Activated CD4-positive, alpha-beta T cell treated with anti-CD3 and anti-CD28 coated beads, Interleukin-2, amount 50 U/mL, for 1 hour (primary cell): ENCODE data around the gene SPATS2.
A peak's percentile ranks its signal among the peaks of the same experiment; 100 is the strongest.
"Not testable (repeated sequence)": the region's sequence is repeated elsewhere in the genome, so short reads cannot be mapped to it uniquely, and the experiment has no call there.

Experiments used
- DNase-seq: peaks from one replicate; pipeline ENCODE4 v3.0.0-alpha.2; 2020

Gene SPATS2

GRCh38 chr12:49525942-49526341 lies 158.7 kb downstream of the SPATS2 start:
- no peak for DNase-seq

- DNase-seq: no peak
Observed at GRCh38 chr12:49527361-49528130, 160.3 kb downstream of the SPATS2 start.

DNA sequence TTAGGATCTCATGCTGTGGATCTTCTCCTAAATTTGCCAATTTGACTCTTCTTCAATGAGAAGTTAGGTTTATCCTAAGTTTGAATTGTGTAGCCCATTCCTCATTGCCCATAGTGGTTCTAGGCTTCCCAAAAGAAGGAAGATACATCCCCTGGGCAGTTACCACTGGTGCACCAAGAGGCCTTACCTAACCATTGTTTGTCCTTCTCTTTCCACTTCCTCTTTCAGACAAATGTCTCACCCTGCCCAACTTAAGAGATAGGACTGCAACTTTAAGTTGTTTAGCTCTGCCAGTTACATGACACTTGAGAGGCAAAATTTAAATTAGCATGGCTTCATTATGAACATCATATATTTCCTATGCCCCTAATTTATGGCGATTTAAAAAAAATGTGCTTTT lies 162.2 kb downstream of the SPATS2 start:
- DNase-seq: no peak

DNA sequence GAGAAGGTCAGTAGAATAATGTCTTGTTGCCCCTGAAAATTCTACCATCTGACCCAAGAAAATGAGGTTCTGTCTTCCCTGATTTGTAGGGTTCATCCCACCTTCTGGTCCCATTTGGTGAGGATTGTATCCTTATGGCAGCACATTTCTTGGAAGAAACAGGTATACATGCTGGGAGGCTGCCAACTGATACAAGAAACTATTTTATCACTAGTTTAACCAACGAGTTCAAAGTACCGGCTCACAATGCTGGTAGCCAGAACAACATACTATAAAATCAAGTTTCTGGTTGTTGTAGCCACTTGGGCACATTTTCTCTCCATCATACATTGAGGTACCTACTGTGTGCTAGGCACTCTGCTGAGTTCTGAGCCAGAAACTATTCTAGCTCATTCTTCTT lies 164.5 kb downstream of the SPATS2 start:
- no peak for DNase-seq

- no peak for DNase-seq
Observed at GRCh38 chr12:49533331-49533730, 166.1 kb downstream of the SPATS2 start.

DNA sequence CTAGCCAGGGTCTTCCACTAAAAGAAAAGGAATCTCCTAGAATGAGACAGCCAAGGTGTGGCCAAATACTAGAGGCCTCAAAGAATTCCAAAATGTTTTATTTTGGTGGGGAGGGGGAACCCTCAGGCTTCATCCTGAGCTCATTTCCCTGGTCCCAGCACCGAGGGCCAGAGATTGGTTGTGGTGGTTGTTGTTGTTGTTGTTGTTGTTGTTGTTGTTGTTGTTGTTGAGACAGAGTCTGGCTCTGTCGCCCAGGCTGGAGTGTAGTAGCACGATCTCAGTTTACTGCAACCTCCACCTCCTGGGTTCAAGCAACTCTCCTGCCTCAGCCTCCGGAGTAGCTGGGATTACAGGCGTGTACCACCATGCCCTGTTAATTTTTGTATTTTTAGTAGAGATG lies 166.9 kb downstream of the SPATS2 start:
- not testable (repeated sequence) for DNase-seq

DNA sequence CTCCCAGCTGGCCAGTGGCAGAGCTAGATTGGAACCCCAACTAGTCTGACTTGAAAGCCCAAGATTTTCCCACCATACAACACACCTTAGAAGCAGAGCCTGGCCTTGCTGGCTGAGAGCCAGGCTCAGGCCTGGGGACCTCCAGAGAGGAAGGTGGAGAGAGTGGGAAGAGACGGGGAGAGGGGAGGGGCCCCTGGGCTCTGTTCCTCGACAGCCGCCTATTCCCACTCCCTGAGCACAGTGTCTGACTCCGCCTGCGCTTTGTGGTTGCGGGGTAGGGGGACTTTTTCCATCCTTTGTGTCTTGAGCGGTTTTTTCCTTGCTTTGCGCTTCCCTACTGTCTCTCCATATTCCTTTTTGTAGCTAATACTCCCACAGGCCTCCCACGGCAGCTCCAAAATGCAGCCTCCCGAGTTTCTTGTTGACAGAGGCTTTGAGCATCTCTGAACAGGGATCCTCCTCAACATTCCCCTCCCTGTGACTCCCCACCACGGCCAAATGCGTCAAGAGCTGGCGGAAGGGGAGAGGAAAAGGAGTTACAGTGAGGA lies 167.5 kb downstream of the SPATS2 start:
- DNase-seq: no peak

GRCh38 chr12:49535921-49536525 lies 168.8 kb downstream of the SPATS2 start:
- DNase-seq: no peak

DNA sequence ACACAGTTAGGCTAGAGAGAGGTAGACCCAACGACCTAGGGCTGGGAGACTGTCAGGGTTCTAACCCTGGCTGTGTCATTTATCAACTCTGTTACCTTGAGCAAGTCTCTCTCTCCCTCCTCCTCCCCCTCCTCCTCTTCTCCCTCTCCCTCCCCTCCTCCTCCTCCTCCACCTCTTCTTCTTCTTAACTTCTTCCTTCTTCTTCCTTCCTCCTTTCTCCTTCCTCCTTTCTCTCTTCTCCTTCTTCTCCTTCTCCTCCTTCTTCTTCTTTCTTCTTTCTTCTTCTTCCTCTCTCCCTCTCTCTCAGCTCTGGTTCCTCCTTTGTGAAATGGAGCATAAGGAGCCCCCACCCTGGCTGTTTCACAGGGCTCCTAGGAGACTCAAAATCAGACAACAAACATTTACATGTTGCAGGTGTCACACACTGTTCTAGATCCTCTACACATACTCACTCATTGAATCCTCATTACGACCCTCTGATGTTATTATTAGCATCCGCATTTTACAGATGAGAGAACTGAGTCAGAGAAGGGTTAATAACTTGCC lies 169.3 kb downstream of the SPATS2 start:
- DNase-seq: no peak

- DNase-seq: no peak
Observed at GRCh38 chr12:49537231-49537751, 170.0 kb downstream of the SPATS2 start.

- DNase-seq: no peak
Observed at GRCh38 chr12:49537752-49538509, 170.7 kb downstream of the SPATS2 start.

- DNase-seq: peak; percentile 89
Observed at GRCh38 chr12:49538510-49539403, 171.5 kb downstream of the SPATS2 start, which contains the start of gene KCNH3. KCNH3 (plus strand) TSS chr12:49539030; CDS start chr12:49539417, 387 bp downstream.

- DNase-seq: no peak
Observed at GRCh38 chr12:49539406-49540228, 172.4 kb downstream of the SPATS2 start.

- no peak for DNase-seq
Observed at GRCh38 chr12:49540229-49541139, 173.2 kb downstream of the SPATS2 start.

DNA sequence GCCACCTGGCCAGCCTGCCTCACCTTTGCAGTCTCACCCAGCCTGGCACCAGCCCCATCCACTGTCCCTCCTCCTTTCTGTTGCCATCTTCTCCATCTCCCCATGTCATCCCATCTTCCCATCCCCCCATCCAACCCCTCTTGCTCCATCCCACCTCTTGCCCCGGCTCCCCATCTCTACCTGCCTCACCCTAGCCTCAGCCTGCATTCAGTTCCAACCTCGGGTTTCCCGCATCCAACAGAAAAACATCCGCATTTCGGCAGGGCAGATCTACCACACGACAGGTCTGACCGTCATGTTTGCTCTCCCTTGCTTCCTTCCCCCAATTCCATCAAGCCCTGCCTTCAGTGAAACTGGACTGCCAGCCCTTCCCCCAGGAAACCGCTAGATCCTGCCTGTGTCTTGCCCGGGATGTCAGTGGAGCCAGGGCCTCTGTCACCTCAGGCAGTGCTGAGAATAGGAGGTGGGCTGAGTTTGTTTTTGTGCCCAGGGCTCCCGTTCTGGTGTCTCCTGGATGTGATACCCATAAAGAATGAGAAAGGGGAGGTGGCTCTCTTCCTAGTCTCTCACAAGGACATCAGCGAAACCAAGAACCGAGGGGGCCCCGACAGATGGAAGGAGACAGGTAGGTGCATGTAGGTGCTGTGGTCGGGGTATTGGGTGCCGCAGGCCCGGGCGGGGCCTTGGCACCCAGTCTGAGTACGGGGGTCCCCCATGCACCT lies 174.0 kb downstream of the SPATS2 start:
- no peak for DNase-seq

DNA sequence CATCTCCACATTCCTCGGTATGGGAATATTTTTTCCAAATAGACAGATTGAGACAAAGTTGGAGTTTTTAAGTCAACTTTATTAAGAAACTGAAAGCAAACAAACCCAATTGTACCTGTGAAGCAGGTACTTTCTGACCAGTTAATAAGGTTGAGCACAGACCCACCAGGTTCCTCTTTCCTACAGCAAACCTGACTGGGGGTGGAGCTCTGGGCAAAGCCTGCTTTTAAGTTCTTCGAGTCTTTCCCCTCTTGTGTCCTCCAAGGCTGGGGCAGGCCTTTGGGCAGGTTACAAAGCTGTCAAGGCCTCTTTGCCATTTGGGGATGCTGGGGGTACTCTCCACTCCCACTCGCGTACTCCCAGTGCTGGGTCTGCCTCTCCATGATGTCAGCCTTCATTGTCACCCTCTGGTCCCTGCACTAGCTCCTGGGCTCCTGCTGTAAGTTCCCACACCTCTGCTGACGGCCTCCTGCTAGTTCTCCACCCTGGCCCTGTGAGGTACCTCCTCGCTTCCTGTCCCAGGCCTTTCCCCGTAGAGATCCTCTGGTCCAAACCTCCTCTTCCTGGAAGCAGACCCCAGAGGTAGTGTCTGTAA lies 174.7 kb downstream of the SPATS2 start:
- no peak for DNase-seq

GRCh38 chr12:49542592-49543160 lies 175.4 kb downstream of the SPATS2 start:
- DNase-seq: no peak

DNA sequence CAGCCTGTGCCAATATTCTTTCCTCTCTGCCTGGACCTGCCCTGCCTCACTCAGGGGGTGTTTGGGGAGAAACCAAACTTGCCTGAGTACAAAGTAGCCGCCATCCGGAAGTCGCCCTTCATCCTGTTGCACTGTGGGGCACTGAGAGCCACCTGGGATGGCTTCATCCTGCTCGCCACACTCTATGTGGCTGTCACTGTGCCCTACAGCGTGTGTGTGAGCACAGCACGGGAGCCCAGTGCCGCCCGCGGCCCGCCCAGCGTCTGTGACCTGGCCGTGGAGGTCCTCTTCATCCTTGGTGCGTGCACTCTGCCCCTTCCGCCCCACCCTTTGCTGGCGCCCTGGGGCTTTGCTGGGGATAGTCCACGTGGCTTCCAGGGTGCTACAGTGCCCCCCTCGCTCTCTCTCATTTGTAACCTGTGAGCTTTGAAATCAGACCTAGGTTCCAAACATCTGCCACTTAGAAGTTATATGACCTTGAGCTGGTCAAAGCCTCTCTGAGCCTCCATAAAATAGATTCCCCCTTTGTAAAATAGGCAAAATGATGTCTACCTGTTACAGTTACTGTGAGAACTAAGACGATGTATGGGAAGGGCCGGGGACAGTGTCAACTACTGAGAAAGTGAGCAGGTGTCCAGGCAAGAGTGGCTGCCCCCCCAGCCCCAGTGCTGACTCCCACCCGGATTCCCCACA lies 176.1 kb downstream of the SPATS2 start:
- DNase-seq: no peak
